Chondrocyte (in vitro differentiated cells): ENCODE measurements around the gene ELOVL1. TPM values are rescaled to one million over a fixed set of nuclear protein-coding genes. Genes with fewer than 3 reads are reported as not detected.

Experiments used
- DNase-seq: peaks from one replicate; pipeline ENCODE4 v3.0.0; 2021; ENCODE audit warnings: mixed read lengths, low spot score
- H3K27ac Mint-ChIP-seq: one replicate; pipeline ENCODE4 v1.8.0; 2021; ENCODE audit warnings: mild to moderate bottlenecking, moderate library complexity, mixed read lengths; ENCODE audit not compliant: unreplicated experiment
- H3K27me3 Mint-ChIP-seq: 2 replicates; pipeline ENCODE4 v1.8.0; 2021; ENCODE audit warnings: low read depth, mixed read lengths
- H3K36me3 Mint-ChIP-seq: 2 replicates; pipeline ENCODE4 v1.8.0; 2021; ENCODE audit warnings: low read depth, mixed read lengths
- H3K4me1 Mint-ChIP-seq: 2 replicates; pipeline ENCODE4 v1.8.0; 2021; ENCODE audit warnings: low read depth, mild to moderate bottlenecking, mixed read lengths
- H3K4me3 Mint-ChIP-seq: one replicate; pipeline ENCODE4 v1.8.0; 2021; ENCODE audit warnings: mild to moderate bottlenecking, moderate library complexity, mixed read lengths; ENCODE audit not compliant: unreplicated experiment
- H3K9me3 Mint-ChIP-seq: 2 replicates; pipeline ENCODE4 v1.8.0; 2021; ENCODE audit warnings: low read depth, mixed read lengths
- total RNA-seq: library from RNA; stranded (reverse); gene quantifications from 3 replicates; pipeline ENCODE4 v1.2.1, GENCODE V29; 2021
- TF ChIP-seq, protein P1 (sequence below): fragments of 200-600 bp; sonication (generic); IDR thresholded peaks from 2 replicates; pipeline ENCODE4 v1.5.0; 2021; ENCODE audit warnings: antibody characterized with exemption, mild to moderate bottlenecking, moderate library complexity

The ELOVL1 gene
- total RNA-seq, 1 donor from 2014 or later = 103 TPM

DNA sequence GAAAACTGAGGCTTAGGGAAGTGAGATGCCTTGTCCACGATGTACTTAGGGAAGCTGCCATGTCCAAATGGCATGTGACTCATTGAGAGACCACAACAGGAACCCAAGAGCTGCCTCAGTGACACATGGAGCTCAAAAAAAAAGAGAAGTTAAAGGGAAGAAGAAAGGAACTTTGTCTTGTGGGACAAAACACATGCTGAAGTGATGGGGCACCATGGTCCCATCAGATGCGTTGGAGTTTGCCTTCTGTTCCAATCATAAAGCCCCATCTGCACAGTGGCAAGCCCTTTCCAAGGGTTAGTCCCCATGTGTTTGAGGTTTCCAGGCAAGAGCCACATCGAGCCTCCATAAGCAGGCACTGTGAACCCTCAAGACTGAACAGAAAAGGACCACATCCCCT, 13.8 kb upstream of the ELOVL1 start:
- Mint-ChIP-seq H3K9me3 (no peaks in the 10 kb centered on the region), H3K4me1 (no peaks in the 10 kb centered on the region), H3K36me3 (peaks cover 28% of the 10 kb centered on the region), H3K27ac (peak overlapping the region; percentile 18), H3K27me3 (no peaks in the 10 kb centered on the region), H3K4me3 (no peak overlapping the region)
- TF ChIP-seq, protein P1, sequence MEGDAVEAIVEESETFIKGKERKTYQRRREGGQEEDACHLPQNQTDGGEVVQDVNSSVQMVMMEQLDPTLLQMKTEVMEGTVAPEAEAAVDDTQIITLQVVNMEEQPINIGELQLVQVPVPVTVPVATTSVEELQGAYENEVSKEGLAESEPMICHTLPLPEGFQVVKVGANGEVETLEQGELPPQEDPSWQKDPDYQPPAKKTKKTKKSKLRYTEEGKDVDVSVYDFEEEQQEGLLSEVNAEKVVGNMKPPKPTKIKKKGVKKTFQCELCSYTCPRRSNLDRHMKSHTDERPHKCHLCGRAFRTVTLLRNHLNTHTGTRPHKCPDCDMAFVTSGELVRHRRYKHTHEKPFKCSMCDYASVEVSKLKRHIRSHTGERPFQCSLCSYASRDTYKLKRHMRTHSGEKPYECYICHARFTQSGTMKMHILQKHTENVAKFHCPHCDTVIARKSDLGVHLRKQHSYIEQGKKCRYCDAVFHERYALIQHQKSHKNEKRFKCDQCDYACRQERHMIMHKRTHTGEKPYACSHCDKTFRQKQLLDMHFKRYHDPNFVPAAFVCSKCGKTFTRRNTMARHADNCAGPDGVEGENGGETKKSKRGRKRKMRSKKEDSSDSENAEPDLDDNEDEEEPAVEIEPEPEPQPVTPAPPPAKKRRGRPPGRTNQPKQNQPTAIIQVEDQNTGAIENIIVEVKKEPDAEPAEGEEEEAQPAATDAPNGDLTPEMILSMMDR = no peak
- DNase-seq = no peak

DNA sequence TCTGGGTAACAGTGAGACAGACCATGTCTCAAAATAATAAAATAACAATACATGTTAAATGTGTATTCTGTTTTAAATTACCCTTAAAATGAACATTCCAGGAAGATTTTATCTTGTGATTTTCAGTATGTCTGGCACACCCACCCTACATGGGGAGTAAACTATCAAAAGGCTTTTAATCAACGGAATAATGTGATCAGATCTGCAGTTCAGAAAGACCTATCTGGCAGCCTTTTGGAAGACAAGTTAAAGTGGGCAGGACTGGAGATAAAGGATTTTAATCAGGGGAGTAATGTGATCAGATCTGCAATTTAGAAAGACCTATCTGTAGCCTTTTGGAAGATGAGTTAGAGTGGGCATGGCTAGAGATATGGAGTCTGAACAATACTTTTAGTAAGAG, 11.7 kb upstream of the ELOVL1 start:
- TF ChIP-seq, protein P1 = no peak

DNA sequence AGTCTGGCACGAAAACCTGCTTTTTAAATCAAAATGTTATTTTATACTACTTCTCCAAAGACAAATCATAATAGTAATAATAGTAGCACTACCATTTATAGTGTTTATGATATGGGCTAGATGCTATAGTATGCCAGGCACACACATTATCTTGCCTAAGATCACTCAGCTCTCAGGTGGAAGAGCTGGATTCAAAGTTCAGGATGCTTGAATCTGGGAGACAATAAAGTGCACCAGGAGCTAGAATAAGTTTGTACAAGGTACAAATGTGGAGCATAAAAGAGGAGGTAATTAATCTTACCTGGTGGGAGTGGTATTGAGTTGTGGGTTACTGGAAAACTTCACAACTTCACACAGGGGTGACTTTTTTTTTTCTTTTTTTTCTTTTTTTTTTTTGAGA, 10.0 kb upstream of the ELOVL1 start:
- no peaks in the 10 kb centered on the region for H3K27me3 Mint-ChIP-seq
- no peaks in the 10 kb centered on the region for H3K4me1 Mint-ChIP-seq
- TF ChIP-seq, protein P1 = no peak
- H3K9me3 Mint-ChIP-seq = no peaks in the 10 kb centered on the region
- H3K27ac Mint-ChIP-seq = no peak overlapping the region
- peaks cover 3% of the 10 kb centered on the region for H3K36me3 Mint-ChIP-seq
- H3K4me3 Mint-ChIP-seq = no peak overlapping the region
- DNase-seq = no peak

More for the DNA sequence above, 11.7 kb upstream of the ELOVL1 start:
- Mint-ChIP-seq H3K36me3 (peaks cover 13% of the 10 kb centered on the region), H3K9me3 (no peaks in the 10 kb centered on the region), H3K4me1 (no peaks in the 10 kb centered on the region), H3K27me3 (no peaks in the 10 kb centered on the region), H3K27ac (no peak overlapping the region), H3K4me3 (no peak overlapping the region)
- no peak for DNase-seq

DNA sequence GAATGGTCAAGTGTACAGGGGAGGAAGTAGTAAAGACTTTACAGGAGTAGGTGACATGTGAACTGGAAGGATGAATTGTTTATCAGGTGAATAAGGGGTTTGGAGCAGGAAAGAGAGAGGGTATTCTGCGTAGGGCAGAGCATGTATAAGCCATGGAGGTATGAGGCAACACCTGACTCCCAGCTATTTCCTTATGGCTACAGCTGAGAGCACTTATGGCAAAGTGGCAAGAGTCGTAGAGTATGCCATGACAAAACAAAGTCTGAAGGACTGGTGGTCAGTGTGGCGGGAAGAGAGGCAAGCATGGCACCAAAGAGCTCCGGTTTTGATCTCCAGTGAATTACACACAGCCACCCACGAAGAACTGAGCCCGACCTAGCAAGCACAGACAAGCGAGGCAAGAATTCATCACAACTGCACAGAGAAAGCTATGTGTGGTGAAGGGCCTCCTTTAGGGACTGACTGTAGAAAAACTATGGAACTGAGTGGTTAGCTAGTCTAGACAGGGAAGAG, 9.0 kb upstream of the ELOVL1 start:
- Mint-ChIP-seq H3K4me3 (no peak overlapping the region), H3K4me1 (no peaks in the 10 kb centered on the region), H3K9me3 (no peaks in the 10 kb centered on the region), H3K36me3 (peaks cover 2% of the 10 kb centered on the region), H3K27me3 (no peaks in the 10 kb centered on the region), H3K27ac (no peak overlapping the region)
- no peak for DNase-seq
- TF ChIP-seq, protein P1 = no peak

DNA sequence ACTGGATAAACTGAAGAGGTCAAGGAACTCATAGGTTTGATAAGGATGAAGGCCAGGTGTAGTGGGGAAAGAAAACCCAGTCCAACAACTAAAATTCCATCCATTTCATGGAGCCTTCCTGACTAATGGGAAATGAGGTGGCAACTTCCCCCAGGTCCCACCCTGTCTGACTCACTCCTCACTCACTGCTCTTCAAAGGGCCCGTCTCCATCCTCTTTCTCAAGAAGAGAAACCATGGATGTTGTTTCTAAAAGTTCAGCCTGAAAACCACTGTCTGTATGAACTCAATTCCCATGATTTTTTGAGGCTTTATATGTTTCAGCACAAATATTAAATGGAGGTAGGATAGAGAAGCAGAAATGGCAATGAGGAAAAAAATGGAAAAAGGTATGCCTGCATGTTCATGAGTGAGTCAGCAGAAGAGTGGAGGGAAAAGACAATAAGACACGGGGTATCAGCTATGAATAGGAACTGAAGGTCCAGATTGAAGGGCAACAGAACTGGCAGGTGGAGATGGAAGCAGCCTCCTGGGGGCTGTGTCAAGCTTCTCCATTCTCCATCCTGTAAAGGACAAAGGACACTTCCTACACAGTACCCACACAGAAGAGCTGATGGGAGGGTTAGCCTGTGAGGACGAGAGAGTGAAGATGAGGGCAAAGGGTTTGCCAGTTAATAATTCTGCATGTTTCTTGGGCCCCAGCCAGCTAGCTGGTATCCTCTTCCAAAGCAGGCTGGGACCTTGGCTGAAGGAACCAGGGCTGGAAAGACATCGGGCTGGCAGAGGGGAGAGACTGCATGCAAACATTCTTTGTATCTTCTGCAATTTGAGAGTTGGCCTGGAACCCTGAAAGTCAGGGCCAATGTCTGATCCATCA, 5.5 kb upstream of the ELOVL1 start:
- Mint-ChIP-seq H3K36me3 (no peaks in the 10 kb centered on the region), H3K9me3 (no peaks in the 10 kb centered on the region), H3K4me3 (no peak overlapping the region), H3K27ac (no peak overlapping the region), H3K27me3 (no peaks in the 10 kb centered on the region), H3K4me1 (peaks cover 14% of the 10 kb centered on the region)
- TF ChIP-seq, protein P1 = no peak
- DNase-seq = no peak
